ENCODE results near the gene CD109. TPM values are rescaled to one million over a fixed set of nuclear protein-coding genes. Genes with fewer than 3 reads are reported as not detected.

Gene CD109
- total RNA-seq, 6 experiments from 2014 or later: 32.5 to 56.3 (median 48.9) TPM

DNA sequence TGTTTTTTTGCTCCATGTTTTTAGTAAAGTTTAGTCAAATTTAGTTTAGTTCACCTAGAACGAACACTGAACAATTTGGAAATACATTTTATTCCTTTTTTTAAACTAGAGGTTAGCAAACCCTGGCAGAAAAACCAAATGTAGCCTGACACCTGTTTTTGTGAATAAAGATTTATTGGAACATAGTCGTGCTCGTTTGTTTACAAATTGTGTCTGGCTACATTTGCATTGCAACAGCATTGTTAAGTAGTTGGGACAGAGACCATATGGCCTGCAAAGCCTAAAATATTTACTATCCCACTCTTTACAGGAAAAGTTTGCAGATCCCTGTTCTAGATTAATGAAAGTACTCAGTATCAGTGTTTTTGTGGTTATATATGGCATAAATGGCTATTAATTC, 56.9 kb downstream of the CD109 start:
- H3K27me3 Mint-ChIP-seq (ENCODE audit: insufficient read depth): no peaks in the 10 kb centered on the region; the same call in 1 of the 2 replicates
- DNase-seq: no peak

GRCh38 chr6:73766040-73766439, 70.0 kb downstream of the CD109 start:
- no peak overlapping the region for H3K27ac Mint-ChIP-seq
- no peaks in the 10 kb centered on the region for H3K4me1 Mint-ChIP-seq (ENCODE audit: low read depth)
- no peak for DNase-seq
- H3K9me3 Mint-ChIP-seq: no peaks in the 10 kb centered on the region
- TF ChIP-seq, protein P1, sequence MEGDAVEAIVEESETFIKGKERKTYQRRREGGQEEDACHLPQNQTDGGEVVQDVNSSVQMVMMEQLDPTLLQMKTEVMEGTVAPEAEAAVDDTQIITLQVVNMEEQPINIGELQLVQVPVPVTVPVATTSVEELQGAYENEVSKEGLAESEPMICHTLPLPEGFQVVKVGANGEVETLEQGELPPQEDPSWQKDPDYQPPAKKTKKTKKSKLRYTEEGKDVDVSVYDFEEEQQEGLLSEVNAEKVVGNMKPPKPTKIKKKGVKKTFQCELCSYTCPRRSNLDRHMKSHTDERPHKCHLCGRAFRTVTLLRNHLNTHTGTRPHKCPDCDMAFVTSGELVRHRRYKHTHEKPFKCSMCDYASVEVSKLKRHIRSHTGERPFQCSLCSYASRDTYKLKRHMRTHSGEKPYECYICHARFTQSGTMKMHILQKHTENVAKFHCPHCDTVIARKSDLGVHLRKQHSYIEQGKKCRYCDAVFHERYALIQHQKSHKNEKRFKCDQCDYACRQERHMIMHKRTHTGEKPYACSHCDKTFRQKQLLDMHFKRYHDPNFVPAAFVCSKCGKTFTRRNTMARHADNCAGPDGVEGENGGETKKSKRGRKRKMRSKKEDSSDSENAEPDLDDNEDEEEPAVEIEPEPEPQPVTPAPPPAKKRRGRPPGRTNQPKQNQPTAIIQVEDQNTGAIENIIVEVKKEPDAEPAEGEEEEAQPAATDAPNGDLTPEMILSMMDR (IDR thresholded peaks at IDR 0.05): no peak
- peaks cover 47% of the 10 kb centered on the region for H3K36me3 Mint-ChIP-seq (ENCODE audit: low read depth)
- no peak overlapping the region for H3K4me3 Mint-ChIP-seq
- H3K27me3 Mint-ChIP-seq (ENCODE audit: insufficient read depth): peaks cover 3% of the 10 kb centered on the region

More for the DNA sequence above, 56.9 kb downstream of the CD109 start:
- H3K9me3 Mint-ChIP-seq: no peaks in the 10 kb centered on the region
- no peak overlapping the region for H3K4me3 Mint-ChIP-seq
- no peaks in the 10 kb centered on the region for H3K36me3 Mint-ChIP-seq (ENCODE audit: low read depth)
- peaks cover 6% of the 10 kb centered on the region; the same call in 1 of the 2 replicates for H3K4me1 Mint-ChIP-seq (ENCODE audit: low read depth)
- no peak overlapping the region for H3K27ac Mint-ChIP-seq
- TF ChIP-seq, protein P1 (IDR thresholded peaks at IDR 0.05): no peak

GRCh38 chr6:73768558-73768957, 72.6 kb downstream of the CD109 start:
- H3K27ac Mint-ChIP-seq: no peak overlapping the region
- no peak overlapping the region for H3K4me3 Mint-ChIP-seq
- peaks cover 4% of the 10 kb centered on the region for H3K4me1 Mint-ChIP-seq (ENCODE audit: low read depth)
- H3K9me3 Mint-ChIP-seq: no peaks in the 10 kb centered on the region
- peaks cover 3% of the 10 kb centered on the region for H3K27me3 Mint-ChIP-seq (ENCODE audit: insufficient read depth)
- no peak for DNase-seq
- H3K36me3 Mint-ChIP-seq (ENCODE audit: low read depth): peaks cover 49% of the 10 kb centered on the region
- TF ChIP-seq, protein P1 (IDR thresholded peaks at IDR 0.05): no peak

GRCh38 chr6:73769976-73770375, 74.0 kb downstream of the CD109 start:
- peaks cover 49% of the 10 kb centered on the region for H3K36me3 Mint-ChIP-seq (ENCODE audit: low read depth)
- no peaks in the 10 kb centered on the region for H3K9me3 Mint-ChIP-seq
- H3K4me3 Mint-ChIP-seq: no peak overlapping the region
- H3K27ac Mint-ChIP-seq: no peak overlapping the region
- TF ChIP-seq, protein P1 (IDR thresholded peaks at IDR 0.05): no peak
- no peak for DNase-seq
- peaks cover 18% of the 10 kb centered on the region for H3K4me1 Mint-ChIP-seq (ENCODE audit: low read depth)
- H3K27me3 Mint-ChIP-seq (ENCODE audit: insufficient read depth): no peaks in the 10 kb centered on the region; the same call in 1 of the 2 replicates

GRCh38 chr6:73774311-73774774, 78.3 kb downstream of the CD109 start:
- Mint-ChIP-seq H3K27ac (peak overlapping the region; percentile 76), H3K9me3 (no peaks in the 10 kb centered on the region), H3K36me3 (ENCODE audit: low read depth) (peaks cover 31% of the 10 kb centered on the region), H3K4me1 (ENCODE audit: low read depth) (peaks cover 27% of the 10 kb centered on the region), H3K27me3 (ENCODE audit: insufficient read depth) (no peaks in the 10 kb centered on the region; the same call in 1 of the 2 replicates), H3K4me3 (peak overlapping the region; percentile 43)
- DNase-seq: peak; percentile 93
- TF ChIP-seq, protein P1 (IDR thresholded peaks at IDR 0.05): no peak
